Ascending aorta (tissue), 2 donors: ENCODE results near the gene CDHR4. TPM values are rescaled to one million over a fixed set of nuclear protein-coding genes. Genes with fewer than 3 reads are reported as not detected.
A peak's percentile ranks its signal among the peaks of the same experiment; 100 is the strongest.

Experiments used
- DNase-seq, 2 donors: peaks; one replicate each; pipeline ENCODE4 v3.0.0-alpha.2; 2019; ENCODE audit warnings: low spot score in 2 of 2
- H3K27ac ChIP-seq, 2 donors: fragments of 200-600 bp; sonication (generic); one replicate each; pipeline ENCODE4 v1.5.1; 2016 to 2017; ENCODE audit warnings: mild to moderate bottlenecking in 1 of 2
- H3K27me3 ChIP-seq: fragments of 200-600 bp; sonication (generic); one replicate; pipeline ENCODE4 v1.5.1; 2017
- H3K36me3 ChIP-seq, 2 donors: fragments of 200-600 bp; sonication (generic); one replicate each; pipeline ENCODE4 v1.5.1; 2016
- H3K4me1 ChIP-seq, 2 donors: fragments of 200-600 bp; sonication (generic); one replicate each; pipeline ENCODE4 v1.5.1; 2016 to 2017; ENCODE audit warnings: mild to moderate bottlenecking in 1 of 2
- H3K4me3 ChIP-seq, 2 donors: fragments of 200-600 bp; sonication (generic); one replicate each; pipeline ENCODE4 v1.5.1; 2016 to 2017; ENCODE audit warnings: mild to moderate bottlenecking in 1 of 2
- H3K9me3 ChIP-seq, 2 donors: fragments of 200-600 bp; sonication (generic); one replicate each; pipeline ENCODE4 v1.5.1; 2016
- CTCF ChIP-seq, 3 experiments: fragments of 200-600 bp in 2 of 3; fragments of 450-650 bp in 1 of 3; sonication (generic) in 2 of 3; IDR thresholded peaks; one replicate each; pipeline ENCODE4 v1.5.1; 2016 to 2019; ENCODE audit warnings: antibody characterized with exemption in 3 of 3, mild to moderate bottlenecking in 1 of 3, moderate library complexity in 1 of 3
- intact Hi-C: fragments of 100-400 bp; cut with DNase I; formaldehyde crosslinking; loops from one replicate; pipeline ENCODE4 v1.15.1; 2023
- total RNA-seq: library from RNA; depleted of rRNA; stranded (reverse); fragments of >200 nt; gene quantifications from one replicate; pipeline ENCODE4 v1.1.0, GENCODE V29; 2016

Gene CDHR4
- total RNA-seq, 1 donor from 2014 or later: not detected

GRCh38 chr3:49791571-49791970 lies 8.1 kb downstream of the CDHR4 start:
- Histone ChIP-seq H3K9me3 (no peaks in the 10 kb centered on the region), H3K4me3 (no peak overlapping the region), H3K4me1 (peaks cover 4 to 6% of the 10 kb centered on the region in 2 donors), H3K27me3 (no peaks in the 10 kb centered on the region), H3K36me3 (no peaks in the 10 kb centered on the region), H3K27ac (no peak overlapping the region)
- intact Hi-C loops: no loop called here
- DNase-seq: peak in 1 of 2 donors; percentile 55
- no peak for TF ChIP-seq CTCF (IDR thresholded peaks at IDR 0.05)

GRCh38 chr3:49790626-49791411 lies 8.9 kb downstream of the CDHR4 start:
- peaks cover 4 to 6% of the 10 kb centered on the region in 2 donors for H3K4me1 ChIP-seq
- H3K27ac ChIP-seq: no peak overlapping the region
- intact Hi-C loops: no loop called here
- no peaks in the 10 kb centered on the region for H3K27me3 ChIP-seq
- TF ChIP-seq CTCF (IDR thresholded peaks at IDR 0.05): no peak
- H3K4me3 ChIP-seq: no peak overlapping the region
- DNase-seq: peak in 1 of 2 donors; percentile 18
- no peaks in the 10 kb centered on the region for H3K36me3 ChIP-seq
- no peaks in the 10 kb centered on the region for H3K9me3 ChIP-seq

GRCh38 chr3:49788056-49788455 lies 11.6 kb downstream of the CDHR4 start:
- peak in 1 of 2 donors; percentile 50 for DNase-seq
- no peaks in the 10 kb centered on the region for H3K27me3 ChIP-seq
- intact Hi-C loops: loop anchor here (5.0 kb wide), 2 partner anchors 251 to 666 kb away; partner anchors contain the start of gene USP19
- no peak for TF ChIP-seq CTCF (IDR thresholded peaks at IDR 0.05)
- H3K9me3 ChIP-seq: no peaks in the 10 kb centered on the region
- no peak overlapping the region for H3K27ac ChIP-seq
- H3K36me3 ChIP-seq: no peaks in the 10 kb centered on the region
- H3K4me1 ChIP-seq: peaks cover 10 to 20% of the 10 kb centered on the region in 2 donors
- H3K4me3 ChIP-seq: no peak overlapping the region

- peak in 1 of 2 donors; percentile 54 for DNase-seq
- peak overlapping the region in 1 of 2 donors; percentile 92 for H3K27ac ChIP-seq
- no peaks in the 10 kb centered on the region for H3K9me3 ChIP-seq
- no peak for TF ChIP-seq CTCF (IDR thresholded peaks at IDR 0.05)
- peaks cover 0 to 1% of the 10 kb centered on the region in 2 donors for H3K36me3 ChIP-seq
- peaks cover 10 to 20% of the 10 kb centered on the region in 2 donors for H3K4me1 ChIP-seq
- intact Hi-C loops: loop anchor here (5.0 kb wide), 2 partner anchors 250 to 665 kb away; partner anchors contain the start of gene USP19
- H3K27me3 ChIP-seq: no peaks in the 10 kb centered on the region
- no peak overlapping the region for H3K4me3 ChIP-seq
Observed at GRCh38 chr3:49787536-49787935, 12.1 kb downstream of the CDHR4 start.

- Histone ChIP-seq H3K36me3 (peaks cover 0 to 4% of the 10 kb centered on the region in 2 donors), H3K27me3 (no peaks in the 10 kb centered on the region), H3K4me3 (peak overlapping the region; percentile 82 to 96), H3K9me3 (no peaks in the 10 kb centered on the region), H3K27ac (peak overlapping the region; percentile 91 to 92), H3K4me1 (peaks cover 10 to 20% of the 10 kb centered on the region in 2 donors)
- no peak for TF ChIP-seq CTCF (IDR thresholded peaks at IDR 0.05)
- intact Hi-C loops: loop anchor here (5.0 kb wide), 2 partner anchors 250 to 665 kb away; partner anchors contain the start of gene USP19
- DNase-seq: no peak
Observed at GRCh38 chr3:49787182-49787464, 12.6 kb downstream of the CDHR4 start.
